Transverse colon (tissue), 4 donors: Measurements from ENCODE around the gene AARS2.
A peak's percentile ranks its signal among the peaks of the same experiment; 100 is the strongest.

ENCODE experiments used
- EP300 ChIP-seq: sonication (generic); formaldehyde crosslinking; IDR thresholded peaks from one replicate; pipeline ENCODE4 v1.6.1; 2017; ENCODE audit warnings: antibody characterized with exemption, low read depth
- POLR2A ChIP-seq: fragments of 450-650 bp; IDR thresholded peaks from one replicate; pipeline ENCODE4 v1.6.1; 2016; ENCODE audit warnings: antibody characterized with exemption, mild to moderate bottlenecking, moderate library complexity
- POLR2AphosphoS5 ChIP-seq, 3 donors: sonication (generic); formaldehyde crosslinking; IDR thresholded peaks; one replicate each; pipeline ENCODE4 v1.6.1; 2016; ENCODE audit warnings: antibody characterized with exemption in 3 of 3
- TF ChIP-seq, protein P1 (sequence below), 5 experiments: fragments of 200-600 bp in 3 of 5; fragments of 450-650 bp in 2 of 5; sonication (generic) in 3 of 5; IDR thresholded peaks; 1 replicate in 2 of 5; 2 replicates in 3 of 5; pipeline ENCODE4 v1.5.1; 2016 to 2017; ENCODE audit warnings: antibody characterized with exemption in 5 of 5, inconsistent platforms in 3 of 5, mild to moderate bottlenecking in 2 of 5, moderate library complexity in 1 of 5

DNA sequence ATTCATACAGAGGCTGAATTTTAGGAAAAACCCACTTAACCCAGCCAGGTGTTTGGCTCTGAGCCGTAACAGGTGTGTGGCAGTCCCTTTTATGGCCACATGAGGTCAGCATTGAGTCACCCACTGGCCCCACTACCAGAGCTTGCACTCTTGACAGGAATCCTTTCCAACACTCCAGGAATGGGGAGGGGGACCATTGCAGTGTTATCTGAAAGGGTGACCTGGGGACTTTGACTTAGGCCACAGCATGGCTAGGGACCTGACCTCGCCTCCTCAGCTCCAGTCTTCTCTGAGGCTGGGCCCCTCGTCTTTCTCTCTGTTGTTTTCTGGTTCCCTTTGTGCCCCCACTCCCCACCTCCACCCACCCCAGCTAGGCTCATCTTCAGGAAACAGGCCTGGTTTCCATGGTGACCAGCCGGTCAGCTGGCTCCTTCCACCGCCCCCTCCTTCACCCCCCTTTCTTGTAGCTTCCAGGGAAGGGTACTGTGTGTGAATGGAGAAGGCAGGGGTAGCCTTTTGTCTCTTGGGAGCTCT is 45.0 kb downstream of the AARS2 start:
- TF ChIP-seq POLR2A (no peak), EP300 (no peak), POLR2AphosphoS5 (IDR thresholded peaks at IDR 0.05) (no peak)
- TF ChIP-seq, protein P1, sequence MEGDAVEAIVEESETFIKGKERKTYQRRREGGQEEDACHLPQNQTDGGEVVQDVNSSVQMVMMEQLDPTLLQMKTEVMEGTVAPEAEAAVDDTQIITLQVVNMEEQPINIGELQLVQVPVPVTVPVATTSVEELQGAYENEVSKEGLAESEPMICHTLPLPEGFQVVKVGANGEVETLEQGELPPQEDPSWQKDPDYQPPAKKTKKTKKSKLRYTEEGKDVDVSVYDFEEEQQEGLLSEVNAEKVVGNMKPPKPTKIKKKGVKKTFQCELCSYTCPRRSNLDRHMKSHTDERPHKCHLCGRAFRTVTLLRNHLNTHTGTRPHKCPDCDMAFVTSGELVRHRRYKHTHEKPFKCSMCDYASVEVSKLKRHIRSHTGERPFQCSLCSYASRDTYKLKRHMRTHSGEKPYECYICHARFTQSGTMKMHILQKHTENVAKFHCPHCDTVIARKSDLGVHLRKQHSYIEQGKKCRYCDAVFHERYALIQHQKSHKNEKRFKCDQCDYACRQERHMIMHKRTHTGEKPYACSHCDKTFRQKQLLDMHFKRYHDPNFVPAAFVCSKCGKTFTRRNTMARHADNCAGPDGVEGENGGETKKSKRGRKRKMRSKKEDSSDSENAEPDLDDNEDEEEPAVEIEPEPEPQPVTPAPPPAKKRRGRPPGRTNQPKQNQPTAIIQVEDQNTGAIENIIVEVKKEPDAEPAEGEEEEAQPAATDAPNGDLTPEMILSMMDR (IDR thresholded peaks at IDR 0.05), result peak; percentile 86 to 96 (median 89)
